Activated naive CD8-positive, alpha-beta T cell treated with anti-CD3 and anti-CD28 coated beads, Interleukin-2, amount 50 U/mL, for 24 hours (primary cell): ENCODE measurements around the gene NIPBL.

Source experiments
- ATAC-seq: fragments of 150-1000 bp; cut with Tn5 transposase; one replicate; pipeline ENCODE4 v1.10.0; 2021
- DNase-seq: peaks from one replicate; pipeline ENCODE4 v3.0.0; 2021
- H3K27ac Mint-ChIP-seq: one replicate; pipeline ENCODE4 v1.8.0; 2021; ENCODE audit warnings: mild to moderate bottlenecking, mixed read lengths
- H3K27me3 Mint-ChIP-seq: one replicate; pipeline ENCODE4 v1.8.0; 2021; ENCODE audit warnings: mixed read lengths
- H3K36me3 Mint-ChIP-seq: one replicate; pipeline ENCODE4 v1.8.0; 2021; ENCODE audit warnings: low read depth, mixed read lengths
- H3K4me1 Mint-ChIP-seq: one replicate; pipeline ENCODE4 v1.8.0; 2021; ENCODE audit warnings: mixed read lengths
- H3K4me3 Mint-ChIP-seq: one replicate; pipeline ENCODE4 v1.8.0; 2021; ENCODE audit warnings: mild to moderate bottlenecking, moderate library complexity, mixed read lengths
- H3K9me3 Mint-ChIP-seq: one replicate; pipeline ENCODE4 v1.8.0; 2021; ENCODE audit warnings: mixed read lengths

Gene NIPBL

GRCh38 chr5:36938129-36938528 lies 61.6 kb downstream of the NIPBL start:
- no peaks in the 10 kb centered on the region for H3K36me3 Mint-ChIP-seq
- DNase-seq (no peak), ATAC-seq (no peak)
- no peaks in the 10 kb centered on the region for H3K27me3 Mint-ChIP-seq
- no peaks in the 10 kb centered on the region for H3K9me3 Mint-ChIP-seq
- H3K27ac Mint-ChIP-seq = no peak overlapping the region
- H3K4me3 Mint-ChIP-seq = no peak overlapping the region
- peaks cover 63% of the 10 kb centered on the region for H3K4me1 Mint-ChIP-seq

GRCh38 chr5:36939969-36940858 lies 63.6 kb downstream of the NIPBL start:
- Mint-ChIP-seq H3K4me1 (peaks cover 62% of the 10 kb centered on the region), H3K27me3 (no peaks in the 10 kb centered on the region), H3K36me3 (no peaks in the 10 kb centered on the region), H3K4me3 (no peak overlapping the region), H3K27ac (no peak overlapping the region), H3K9me3 (no peaks in the 10 kb centered on the region)
- ATAC-seq (no peak), DNase-seq (no peak)

GRCh38 chr5:36943584-36943983 lies 67.0 kb downstream of the NIPBL start:
- Mint-ChIP-seq H3K36me3 (no peaks in the 10 kb centered on the region), H3K4me3 (no peak overlapping the region), H3K9me3 (no peaks in the 10 kb centered on the region), H3K27ac (no peak overlapping the region), H3K4me1 (peaks cover 57% of the 10 kb centered on the region), H3K27me3 (no peaks in the 10 kb centered on the region)
- no peak for DNase-seq
- ATAC-seq = no peak

GRCh38 chr5:36944024-36944423 lies 67.5 kb downstream of the NIPBL start:
- Mint-ChIP-seq H3K27ac (no peak overlapping the region), H3K36me3 (no peaks in the 10 kb centered on the region), H3K4me3 (no peak overlapping the region), H3K9me3 (no peaks in the 10 kb centered on the region), H3K4me1 (peaks cover 59% of the 10 kb centered on the region), H3K27me3 (no peaks in the 10 kb centered on the region)
- no peak for DNase-seq
- ATAC-seq = no peak

GRCh38 chr5:36944607-36945225 lies 68.1 kb downstream of the NIPBL start:
- ATAC-seq (no peak), DNase-seq (no peak)
- Mint-ChIP-seq H3K27ac (no peak overlapping the region), H3K27me3 (no peaks in the 10 kb centered on the region), H3K36me3 (no peaks in the 10 kb centered on the region), H3K4me1 (peaks cover 57% of the 10 kb centered on the region), H3K4me3 (no peak overlapping the region), H3K9me3 (no peaks in the 10 kb centered on the region)

- no peak for DNase-seq
- H3K36me3 Mint-ChIP-seq = no peaks in the 10 kb centered on the region
- no peak overlapping the region for H3K4me3 Mint-ChIP-seq
- peaks cover 60% of the 10 kb centered on the region for H3K4me1 Mint-ChIP-seq
- H3K27ac Mint-ChIP-seq = no peak overlapping the region
- H3K9me3 Mint-ChIP-seq = no peaks in the 10 kb centered on the region
- no peaks in the 10 kb centered on the region for H3K27me3 Mint-ChIP-seq
- no peak for ATAC-seq
Observed at GRCh38 chr5:36945687-36946086, 69.1 kb downstream of the NIPBL start.

GRCh38 chr5:36946101-36946500 lies 69.5 kb downstream of the NIPBL start:
- peaks cover 62% of the 10 kb centered on the region for H3K4me1 Mint-ChIP-seq
- H3K27me3 Mint-ChIP-seq = no peaks in the 10 kb centered on the region
- H3K9me3 Mint-ChIP-seq = no peaks in the 10 kb centered on the region
- H3K36me3 Mint-ChIP-seq = no peaks in the 10 kb centered on the region
- DNase-seq (no peak), ATAC-seq (no peak)
- H3K4me3 Mint-ChIP-seq = no peak overlapping the region
- no peak overlapping the region for H3K27ac Mint-ChIP-seq

- no peak for DNase-seq
- peaks cover 69% of the 10 kb centered on the region for H3K4me1 Mint-ChIP-seq
- no peak overlapping the region for H3K4me3 Mint-ChIP-seq
- H3K9me3 Mint-ChIP-seq = no peaks in the 10 kb centered on the region
- H3K36me3 Mint-ChIP-seq = no peaks in the 10 kb centered on the region
- H3K27ac Mint-ChIP-seq = no peak overlapping the region
- no peaks in the 10 kb centered on the region for H3K27me3 Mint-ChIP-seq
- ATAC-seq = peak; percentile 59
Observed at GRCh38 chr5:36948041-36948440, 71.5 kb downstream of the NIPBL start.

GRCh38 chr5:36948650-36949049 lies 72.1 kb downstream of the NIPBL start:
- no peaks in the 10 kb centered on the region for H3K9me3 Mint-ChIP-seq
- peaks cover 71% of the 10 kb centered on the region for H3K4me1 Mint-ChIP-seq
- no peaks in the 10 kb centered on the region for H3K36me3 Mint-ChIP-seq
- no peaks in the 10 kb centered on the region for H3K27me3 Mint-ChIP-seq
- no peak for DNase-seq
- H3K27ac Mint-ChIP-seq = no peak overlapping the region
- H3K4me3 Mint-ChIP-seq = no peak overlapping the region
- ATAC-seq = no peak

GRCh38 chr5:36949593-36949992 lies 73.0 kb downstream of the NIPBL start:
- Mint-ChIP-seq H3K36me3 (peaks cover 5% of the 10 kb centered on the region), H3K27ac (no peak overlapping the region), H3K4me3 (no peak overlapping the region), H3K4me1 (peaks cover 62% of the 10 kb centered on the region), H3K27me3 (no peaks in the 10 kb centered on the region), H3K9me3 (no peaks in the 10 kb centered on the region)
- ATAC-seq = no peak
- DNase-seq = no peak

- Mint-ChIP-seq H3K9me3 (no peaks in the 10 kb centered on the region), H3K4me1 (peaks cover 56% of the 10 kb centered on the region), H3K36me3 (peaks cover 11% of the 10 kb centered on the region), H3K27me3 (no peaks in the 10 kb centered on the region), H3K27ac (no peak overlapping the region), H3K4me3 (no peak overlapping the region)
- ATAC-seq = no peak
- no peak for DNase-seq
Observed at GRCh38 chr5:36950586-36951457, 74.3 kb downstream of the NIPBL start.

GRCh38 chr5:36953043-36953442 lies 76.5 kb downstream of the NIPBL start:
- no peaks in the 10 kb centered on the region for H3K27me3 Mint-ChIP-seq
- no peak overlapping the region for H3K27ac Mint-ChIP-seq
- H3K4me1 Mint-ChIP-seq = peaks cover 41% of the 10 kb centered on the region
- no peak for ATAC-seq
- no peak overlapping the region for H3K4me3 Mint-ChIP-seq
- no peak for DNase-seq
- H3K9me3 Mint-ChIP-seq = no peaks in the 10 kb centered on the region
- peaks cover 24% of the 10 kb centered on the region for H3K36me3 Mint-ChIP-seq

- Mint-ChIP-seq H3K36me3 (peaks cover 36% of the 10 kb centered on the region), H3K27me3 (no peaks in the 10 kb centered on the region), H3K4me1 (peaks cover 4% of the 10 kb centered on the region), H3K9me3 (no peaks in the 10 kb centered on the region), H3K27ac (no peak overlapping the region), H3K4me3 (no peak overlapping the region)
- ATAC-seq = no peak
- DNase-seq = no peak
Observed at GRCh38 chr5:36957953-36958537, 81.5 kb downstream of the NIPBL start.

- no peaks in the 10 kb centered on the region for H3K9me3 Mint-ChIP-seq
- DNase-seq (no peak), ATAC-seq (no peak)
- no peak overlapping the region for H3K4me3 Mint-ChIP-seq
- no peaks in the 10 kb centered on the region for H3K27me3 Mint-ChIP-seq
- no peak overlapping the region for H3K27ac Mint-ChIP-seq
- H3K36me3 Mint-ChIP-seq = peaks cover 39% of the 10 kb centered on the region
- H3K4me1 Mint-ChIP-seq = peaks cover under 1% of the 10 kb centered on the region
Observed at GRCh38 chr5:36958612-36959011, 82.0 kb downstream of the NIPBL start.
